Measurements from ENCODE around the gene PPP1R13L.
"Not testable (repeated sequence)": the region's sequence is repeated elsewhere in the genome, so short reads cannot be mapped to it uniquely, and the experiment has no call there.

- not testable (repeated sequence) for TF ChIP-seq CTCF (IDR thresholded peaks at IDR 0.05); ZFX (IDR thresholded peaks at IDR 0.05; ENCODE audit: borderline replicate concordance)
Measured at GRCh38 chr19:45407585-45407984, 2.7 kb upstream of the PPP1R13L start.

All from 22Rv1 (cell line).